IMR-90 (cell line): ENCODE results near the gene HAO2. TPM values are rescaled to one million over a fixed set of nuclear protein-coding genes. Genes with fewer than 3 reads are reported as not detected.

Experiments used
- ATAC-seq: fragments of 200-7000 bp; cut with Tn5 transposase; 2 replicates; pipeline ENCODE4 v1.9.1; 2020; ENCODE audit warnings: low read depth, mild to moderate bottlenecking, moderate library complexity
- BruUV-seq: library from RNA; stranded (reverse); fragments of 400-500 nt; replicated peaks from 2 replicates; lab custom pipeline; 2021; lab: Mats Ljungman, UMichigan
- CTCF ChIA-PET: fragments of 300-600 bp; formaldehyde crosslinking; extraction: SDS; loops from one replicate; lab custom pipeline; 2021; ENCODE audit warnings: antibody characterized with exemption; lab: Yijun Ruan, JAX
- POLR2A ChIA-PET: fragments of 300-600 bp; sonication (Branson Sonifier 250); formaldehyde crosslinking; loops from one replicate; lab custom pipeline; 2022; ENCODE audit warnings: antibody characterized with exemption; ENCODE audit not compliant: unreplicated experiment; lab: Charles Lee
- DNase-seq: peaks from one replicate; pipeline ENCODE4 v3.0.0; 2013
- H2AFZ ChIP-seq: replicated peaks from 2 replicates; pipeline ENCODE3; 2013; ENCODE audit warnings: low read length, mild to moderate bottlenecking; ENCODE audit not compliant: poor library complexity
- H2AK5ac ChIP-seq: 2 replicates; pipeline ENCODE4 v1.6.1; 2013; ENCODE audit warnings: low read depth, low read length, inconsistent platforms
- H2AK9ac ChIP-seq: replicated peaks from 2 replicates; pipeline ENCODE3; 2013; ENCODE audit warnings: mild to moderate bottlenecking, low read depth, low read length, moderate library complexity; ENCODE audit not compliant: poor library complexity
- H2BK120ac ChIP-seq: 2 replicates; pipeline ENCODE4 v1.6.1; 2013; ENCODE audit warnings: low read depth, low read length, inconsistent platforms
- H2BK15ac ChIP-seq: 3 replicates; pipeline ENCODE4 v1.6.1; 2013; ENCODE audit warnings: low read depth, low read length, inconsistent platforms
- H2BK20ac ChIP-seq: 2 replicates; pipeline ENCODE4 v1.6.1; 2013; ENCODE audit warnings: low read depth, mild to moderate bottlenecking, inconsistent platforms, low read length, moderate library complexity
- H2BK5ac ChIP-seq: 2 replicates; pipeline ENCODE4 v1.6.1; 2013; ENCODE audit warnings: mild to moderate bottlenecking, low read depth, low read length, inconsistent platforms; ENCODE audit not compliant: poor library complexity, severe bottlenecking
- H3K14ac ChIP-seq: replicated peaks from 2 replicates; pipeline ENCODE4 v1.6.1; 2013; ENCODE audit warnings: low read depth, low read length, inconsistent platforms
- H3K18ac ChIP-seq: 2 replicates; pipeline ENCODE4 v1.6.1; 2013; ENCODE audit warnings: low read depth, low read length, control low read depth
- H3K23ac ChIP-seq: 2 replicates; pipeline ENCODE4 v1.6.1; 2013; ENCODE audit warnings: low read depth, low read length, inconsistent platforms
- H3K27ac ChIP-seq: 2 replicates; pipeline ENCODE4 v1.5.1; 2013; ENCODE audit warnings: mild to moderate bottlenecking, control low read depth, low read length; ENCODE audit not compliant: insufficient read depth
- H3K27me3 ChIP-seq: 2 replicates; pipeline ENCODE4 v1.6.1; 2013; ENCODE audit warnings: low read length; ENCODE audit not compliant: control insufficient read depth, insufficient read depth
- H3K36me3 ChIP-seq: 2 replicates; pipeline ENCODE4 v1.6.1; 2013; ENCODE audit warnings: low read length, mixed read lengths; ENCODE audit not compliant: control insufficient read depth, insufficient read depth
- H3K4ac ChIP-seq: 2 replicates; pipeline ENCODE4 v1.6.1; 2013; ENCODE audit warnings: low read depth, low read length, inconsistent platforms
- H3K4me1 ChIP-seq: 2 replicates; pipeline ENCODE4 v1.6.1; 2013; ENCODE audit warnings: low read length, mixed read lengths; ENCODE audit not compliant: control insufficient read depth, insufficient read depth
- H3K4me2 ChIP-seq: 2 replicates; pipeline ENCODE4 v1.6.1; 2013; ENCODE audit warnings: low read depth, mild to moderate bottlenecking, control low read depth, low read length, moderate library complexity
- H3K4me3 ChIP-seq: 2 replicates; pipeline ENCODE4 v1.5.1; 2013; ENCODE audit warnings: low read depth, mild to moderate bottlenecking, control low read depth, low read length, moderate library complexity; ENCODE audit not compliant: insufficient read depth
- H3K56ac ChIP-seq: 2 replicates; pipeline ENCODE4 v1.6.1; 2013; ENCODE audit warnings: low read length, inconsistent platforms; ENCODE audit not compliant: insufficient read depth; ENCODE audit errors: extremely low read depth
- H3K79me1 ChIP-seq, 2 experiments: 2 replicates each; pipeline ENCODE4 v1.6.1; 2013; ENCODE audit warnings: low read length in 2 of 2, inconsistent platforms in 1 of 2, low read depth in 1 of 2
- H3K9ac ChIP-seq: 2 replicates; pipeline ENCODE4 v1.6.1; 2013; ENCODE audit warnings: low read depth, low read length, control low read depth
- H3K9me1 ChIP-seq: 2 replicates; pipeline ENCODE4 v1.6.1; 2013; ENCODE audit warnings: low read length, inconsistent platforms; ENCODE audit not compliant: insufficient read depth
- H3K9me3 ChIP-seq: 2 replicates; pipeline ENCODE4 v1.6.1; 2013; ENCODE audit warnings: low read length; ENCODE audit not compliant: control insufficient read depth, insufficient read depth
- H4K20me1 ChIP-seq: 2 replicates; pipeline ENCODE4 v1.6.1; 2013; ENCODE audit warnings: low read length, inconsistent platforms; ENCODE audit not compliant: insufficient read depth
- H4K5ac ChIP-seq: 2 replicates; pipeline ENCODE4 v1.6.1; 2013; ENCODE audit warnings: mild to moderate bottlenecking, low read depth, low read length, control low read depth
- H4K8ac ChIP-seq, 2 experiments: 2 replicates each; pipeline ENCODE4 v1.6.1; 2013; ENCODE audit warnings: low read depth in 2 of 2, low read length in 2 of 2, control low read depth in 1 of 2, inconsistent platforms in 1 of 2
- H4K91ac ChIP-seq: 2 replicates; pipeline ENCODE4 v1.6.1; 2013; ENCODE audit warnings: low read depth, low read length, inconsistent platforms; ENCODE audit not compliant: insufficient read depth
- BHLHE40 ChIP-seq: fragments of 150-350 bp; IDR thresholded peaks from 2 replicates; pipeline ENCODE4 v1.6.1; 2016; ENCODE audit warnings: mild to moderate bottlenecking, low read depth, low read length
- CEBPB ChIP-seq: IDR thresholded peaks from 2 replicates; pipeline ENCODE4 v1.6.1; 2012; ENCODE audit warnings: low read depth, low read length, improper control_type of control experiment
- CHD1 ChIP-seq: IDR thresholded peaks from 2 replicates; pipeline ENCODE4 v1.6.1; 2012; ENCODE audit warnings: low read depth, low read length, improper control_type of control experiment
- CTCF ChIP-seq: conservative IDR thresholded peaks from 2 replicates; pipeline ENCODE4 v1.5.1; 2012; ENCODE audit warnings: mild to moderate bottlenecking, low read depth, low read length, improper control_type of control experiment
- FOS ChIP-seq: fragments of 150-350 bp; IDR thresholded peaks from 2 replicates; pipeline ENCODE4 v1.6.1; 2016; ENCODE audit warnings: low read depth, low read length
- MAFK ChIP-seq: IDR thresholded peaks from 2 replicates; pipeline ENCODE4 v1.6.1; 2012; ENCODE audit warnings: low read depth, low read length, improper control_type of control experiment
- MAZ ChIP-seq: IDR thresholded peaks from 2 replicates; pipeline ENCODE4 v1.6.1; 2012; ENCODE audit warnings: low read depth, mild to moderate bottlenecking, low read length, improper control_type of control experiment, moderate library complexity, borderline replicate concordance
- MXI1 ChIP-seq: IDR thresholded peaks from 2 replicates; pipeline ENCODE4 v1.6.1; 2012; ENCODE audit warnings: low read depth, mild to moderate bottlenecking, low read length, moderate library complexity, borderline replicate concordance
- NFE2L2 ChIP-seq: fragments of 150-350 bp; IDR thresholded peaks from 2 replicates; pipeline ENCODE4 v1.6.1; 2016; ENCODE audit warnings: low read depth, mild to moderate bottlenecking, low read length
- POLR2A ChIP-seq: IDR thresholded peaks from 2 replicates; pipeline ENCODE4 v1.6.1; 2012; ENCODE audit warnings: mild to moderate bottlenecking, low read depth, low read length
- RAD21 ChIP-seq: IDR thresholded peaks from 2 replicates; pipeline ENCODE4 v1.6.1; 2012; ENCODE audit warnings: low read length, improper control_type of control experiment
- RCOR1 ChIP-seq: IDR thresholded peaks from 2 replicates; pipeline ENCODE4 v1.6.1; 2012; ENCODE audit warnings: mild to moderate bottlenecking, low read length, improper control_type of control experiment; ENCODE audit not compliant: insufficient replicate concordance
- RFX5 ChIP-seq: IDR thresholded peaks from 2 replicates; pipeline ENCODE4 v1.8.0; 2012; ENCODE audit warnings: low read depth, mild to moderate bottlenecking, low read length, moderate library complexity
- SMC3 ChIP-seq: fragments of 150-350 bp; IDR thresholded peaks from 2 replicates; pipeline ENCODE4 v1.6.1; 2016; ENCODE audit warnings: low read depth, mild to moderate bottlenecking, antibody characterized with exemption, low read length, moderate library complexity
- WGBS, 2 experiments: methylation state at CpG; one replicate each; pipeline versions ENCODE4 v1.1.5 to v1.1.7; 2013; ENCODE audit warnings: missing lambda C conversion rate in 2 of 2; ENCODE audit not compliant: insufficient read length in 1 of 2; ENCODE audit errors: extremely low coverage in 2 of 2; 5-methylcytosine and 5-hydroxymethylcytosine counted together
- dilution Hi-C: fragments of 300-500 bp; cut with HindIII; formaldehyde crosslinking; loops from one replicate; pipeline ENCODE4 v1.14.3; 2018; ENCODE audit warnings: low sequenced_read_pairs; ENCODE audit not compliant: unreplicated experiment
- in situ Hi-C: fragments of 300-500 bp; cut with MboI; formaldehyde crosslinking; loops from 3 replicates; pipeline ENCODE4 v1.14.3; 2019; ENCODE audit warnings: low sequenced_read_pairs, inconsistent platforms, mixed read lengths
- intact Hi-C: fragments of 100-400 bp; cut with micrococcal nuclease; formaldehyde crosslinking; loops from 2 replicates; pipeline ENCODE4 v1.10.0; 2022
- polyA plus RNA-seq, 3 experiments: library from polyadenylated mRNA; depleted of rRNA; stranded (reverse); fragments of >200 nt; gene quantifications; 2 replicates each; pipeline ENCODE4 v1.2.3, GENCODE V29; 2012; ENCODE audit warnings: low replicate concordance in 1 of 3
- total RNA-seq: library from RNA; depleted of rRNA; stranded (reverse); fragments of >200 nt; gene quantifications from 2 replicates; pipeline ENCODE4 v1.2.3, GENCODE V29; 2012
- TF ChIP-seq, protein P1 (sequence below): fragments of 150-350 bp; IDR thresholded peaks from 2 replicates; pipeline ENCODE4 v1.6.1; 2017; ENCODE audit warnings: mild to moderate bottlenecking, antibody characterized with exemption, low read length, low read depth

HAO2 gene
- total and polyA plus RNA-seq, 2 of the 4 experiments (the other 2 are of a cell fraction) = not detected

DNA sequence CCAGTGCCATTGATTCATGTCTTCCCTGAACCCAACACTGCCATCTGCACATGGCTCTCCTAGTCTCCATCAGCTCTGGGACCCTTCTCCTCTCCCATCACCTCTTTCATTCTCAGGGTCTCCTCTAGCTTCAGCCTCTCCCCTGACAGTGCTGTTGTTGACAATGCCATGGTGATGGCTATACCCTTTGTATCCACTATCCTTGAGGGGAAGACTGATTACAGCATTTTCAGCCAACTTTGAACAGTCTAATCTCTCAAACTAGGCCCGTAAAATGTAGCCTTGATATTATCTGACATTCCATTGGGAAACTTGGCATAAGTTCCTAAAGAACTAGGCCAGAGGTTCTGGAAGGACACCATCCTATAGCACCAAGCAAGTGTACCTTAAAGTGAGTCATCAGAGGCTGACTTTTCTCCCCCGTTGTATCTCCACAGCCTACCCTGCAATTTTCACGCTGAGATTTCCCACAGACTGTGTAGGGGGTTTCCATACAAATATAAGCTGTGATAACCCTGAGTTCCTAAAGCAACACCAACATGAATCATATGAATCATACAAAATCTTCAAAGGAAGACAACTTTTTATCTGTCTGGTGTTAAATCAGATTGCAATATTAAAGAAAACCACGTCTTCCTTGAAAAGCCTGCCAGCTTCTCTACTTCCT is 5.8 kb downstream of the HAO2 start:
- no peak overlapping the region for H3K27ac ChIP-seq
- H3K4me3 ChIP-seq = no peak overlapping the region
- CTCF ChIA-PET = no interaction called here
- H2BK15ac ChIP-seq = no peak overlapping the region
- in situ Hi-C loops (loop anchor here (25.0 kb wide), 1 partner anchor 1212 kb away; no protein-coding TSS in a partner anchor), intact Hi-C loops (no loop called here), dilution Hi-C loops (no loop called here)
- H3K14ac ChIP-seq = no peak overlapping the region
- H4K20me1 ChIP-seq = no peaks in the 10 kb centered on the region
- no peak for ATAC-seq
- no peak for TF ChIP-seq NFE2L2
- TF ChIP-seq MXI1 = no peak
- no peak for TF ChIP-seq BHLHE40
- no peak for TF ChIP-seq RFX5
- TF ChIP-seq, protein P1, sequence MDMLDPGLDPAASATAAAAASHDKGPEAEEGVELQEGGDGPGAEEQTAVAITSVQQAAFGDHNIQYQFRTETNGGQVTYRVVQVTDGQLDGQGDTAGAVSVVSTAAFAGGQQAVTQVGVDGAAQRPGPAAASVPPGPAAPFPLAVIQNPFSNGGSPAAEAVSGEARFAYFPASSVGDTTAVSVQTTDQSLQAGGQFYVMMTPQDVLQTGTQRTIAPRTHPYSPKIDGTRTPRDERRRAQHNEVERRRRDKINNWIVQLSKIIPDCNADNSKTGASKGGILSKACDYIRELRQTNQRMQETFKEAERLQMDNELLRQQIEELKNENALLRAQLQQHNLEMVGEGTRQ = no peak
- TF ChIP-seq MAFK = no peak
- TF ChIP-seq FOS = no peak
- TF ChIP-seq CTCF = no peak
- TF ChIP-seq RAD21 = no peak
- no peak for TF ChIP-seq RCOR1
- no peak for TF ChIP-seq CHD1
- TF ChIP-seq MAZ = no peak
- TF ChIP-seq CEBPB = no peak
- TF ChIP-seq SMC3 = no peak
- no peak for TF ChIP-seq POLR2A
- no peak overlapping the region for H4K91ac ChIP-seq
- H3K27me3 ChIP-seq = no peaks in the 10 kb centered on the region
- no peaks in the 10 kb centered on the region for H3K36me3 ChIP-seq
- H2AK5ac ChIP-seq = no peak overlapping the region
- no peak overlapping the region for H3K4ac ChIP-seq
- H4K5ac ChIP-seq = no peak overlapping the region
- no CpG with 5 or more reads among the region's 4 CpGs for WGBS, 2 experiments
- no peaks in the 10 kb centered on the region for H3K79me1 ChIP-seq
- H3K4me1 ChIP-seq = no peaks in the 10 kb centered on the region
- no peak overlapping the region for H4K8ac ChIP-seq
- H2BK5ac ChIP-seq = no peak overlapping the region
- H3K18ac ChIP-seq = no peak overlapping the region
- H2AFZ ChIP-seq = no peak overlapping the region
- no peak overlapping the region for H3K23ac ChIP-seq
- H3K9me3 ChIP-seq = no peaks in the 10 kb centered on the region
- no peak overlapping the region for H3K4me2 ChIP-seq
- POLR2A ChIA-PET = no interaction called here
- H2BK20ac ChIP-seq = no peak overlapping the region
- H2BK120ac ChIP-seq = no peak overlapping the region
- H3K9ac ChIP-seq = no peak overlapping the region
- no TSS peak for BruUV-seq
- no peaks in the 10 kb centered on the region for H3K9me1 ChIP-seq
- no peak overlapping the region for H3K56ac ChIP-seq
- no peak overlapping the region for H2AK9ac ChIP-seq
- DNase-seq = no peak
